Mesodermal cell (in vitro differentiated cells): Measurements from ENCODE around the gene NLGN1.

Source experiments
- H3K27ac ChIP-seq: 2 replicates; pipeline ENCODE4 v1.7.0; 2013; ENCODE audit warnings: mild to moderate bottlenecking, low read depth, low read length, moderate library complexity; ENCODE audit not compliant: severe bottlenecking
- H3K36me3 ChIP-seq: 2 replicates; pipeline ENCODE4 v1.7.1; 2013; ENCODE audit warnings: mild to moderate bottlenecking, low read length, moderate library complexity; ENCODE audit not compliant: control insufficient read depth, insufficient read depth
- H3K4me1 ChIP-seq: one replicate; pipeline ENCODE4 v1.7.1; 2013; ENCODE audit warnings: mild to moderate bottlenecking, low read length; ENCODE audit not compliant: insufficient read depth, control insufficient read depth, poor library complexity, severe bottlenecking
- H3K4me3 ChIP-seq: 2 replicates; pipeline ENCODE4 v1.7.0; 2013; ENCODE audit warnings: low read length, control low read depth, mild to moderate bottlenecking; ENCODE audit not compliant: insufficient read depth, poor library complexity, severe bottlenecking; ENCODE audit errors: extremely low read depth
- H3K9me3 ChIP-seq: 2 replicates; pipeline ENCODE4 v1.7.1; 2013; ENCODE audit warnings: mild to moderate bottlenecking, low read length, moderate library complexity; ENCODE audit not compliant: control insufficient read depth
- WGBS, 2 experiments: methylation state at CpG; one replicate each; pipeline ENCODE4 v1.1.5; 2013; ENCODE audit warnings: missing lambda C conversion rate in 2 of 2; ENCODE audit not compliant: insufficient coverage in 2 of 2; 5-methylcytosine and 5-hydroxymethylcytosine counted together

NLGN1 gene

DNA sequence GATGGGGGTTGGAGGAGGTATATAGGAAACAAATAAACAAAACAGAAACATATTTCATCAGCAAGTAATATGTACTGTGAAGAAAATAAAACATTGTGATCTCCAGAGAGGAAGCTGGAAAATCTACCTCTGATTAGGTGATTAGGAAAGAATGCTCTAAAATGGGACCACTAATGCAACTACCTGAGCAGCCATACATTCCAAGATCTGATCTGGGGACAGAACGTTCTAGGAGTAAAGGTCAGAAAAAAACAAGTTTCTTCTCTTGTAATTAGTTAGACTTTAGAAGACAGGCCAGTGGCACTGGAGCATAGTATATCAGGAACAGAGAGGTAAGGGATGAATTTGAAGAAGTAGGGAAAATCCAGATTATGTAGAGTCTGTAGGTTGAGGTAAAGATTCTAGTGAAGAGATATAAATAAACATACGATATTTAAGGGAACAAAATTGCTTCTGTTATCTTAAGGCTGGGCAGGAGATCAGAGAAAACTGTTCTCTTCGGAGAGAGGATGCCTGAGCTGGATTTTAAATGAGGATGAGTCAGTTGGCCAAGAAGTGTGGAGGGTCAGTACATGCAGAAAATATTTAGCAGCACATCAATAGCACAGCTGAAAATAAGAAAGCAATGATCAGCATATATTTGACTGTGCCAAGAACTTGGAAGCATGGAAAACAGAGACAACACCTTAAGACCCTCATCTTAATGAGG, 429.5 kb downstream of the NLGN1 start:
- 85 to 100% methylated on average over 2 of the region's 3 CpGs for WGBS, 2 experiments
- Histone ChIP-seq H3K27ac (no peak overlapping the region), H3K9me3 (no peaks in the 10 kb centered on the region)

GRCh38 chr3:173838644-173839043, 441.1 kb downstream of the NLGN1 start:
- Histone ChIP-seq H3K27ac (no peak overlapping the region), H3K4me3 (no peak overlapping the region), H3K9me3 (no peaks in the 10 kb centered on the region), H3K4me1 (peaks cover 3% of the 10 kb centered on the region), H3K36me3 (no peaks in the 10 kb centered on the region)
- WGBS, 2 experiments: 75% methylated on average over 3 of the region's 4 CpGs

More for the DNA sequence above, 429.5 kb downstream of the NLGN1 start:
- Histone ChIP-seq H3K36me3 (no peaks in the 10 kb centered on the region), H3K4me1 (peaks cover 14% of the 10 kb centered on the region), H3K4me3 (no peak overlapping the region)

GRCh38 chr3:173839859-173840258, 442.3 kb downstream of the NLGN1 start:
- 50% methylated on average over 2 of the region's 3 CpGs; no CpG with 5 or more reads in 1 of the 2 experiments for WGBS, 2 experiments
- H3K27ac ChIP-seq: no peak overlapping the region
- H3K36me3 ChIP-seq: no peaks in the 10 kb centered on the region
- H3K4me1 ChIP-seq: peaks cover 3% of the 10 kb centered on the region
- H3K9me3 ChIP-seq: no peaks in the 10 kb centered on the region
- H3K4me3 ChIP-seq: no peak overlapping the region

DNA sequence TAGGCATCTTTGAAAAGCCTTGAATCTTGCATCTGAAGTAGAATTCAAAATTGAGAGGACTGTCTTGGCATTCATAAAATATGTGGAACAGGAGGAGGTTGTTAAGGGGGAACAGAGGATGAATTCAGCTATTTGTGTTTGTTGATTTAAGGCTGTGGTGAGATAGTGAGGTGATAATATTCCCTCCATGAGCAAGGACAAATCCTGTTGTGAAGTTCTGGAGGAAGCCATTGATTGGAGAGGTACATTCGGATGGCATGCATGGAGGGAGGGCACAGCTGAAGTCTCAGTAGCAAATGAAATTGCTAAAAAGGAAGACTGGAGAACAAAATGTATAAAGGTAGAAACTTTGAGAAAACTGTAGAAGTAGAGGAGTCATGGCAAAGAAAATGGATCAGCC, 443.8 kb downstream of the NLGN1 start:
- no peak overlapping the region for H3K4me3 ChIP-seq
- no peaks in the 10 kb centered on the region for H3K36me3 ChIP-seq
- WGBS, 2 experiments: 50 to 62% methylated on average over 1 of the region's 1 CpG
- H3K27ac ChIP-seq: no peak overlapping the region
- peaks cover 3% of the 10 kb centered on the region for H3K4me1 ChIP-seq
- no peaks in the 10 kb centered on the region for H3K9me3 ChIP-seq

DNA sequence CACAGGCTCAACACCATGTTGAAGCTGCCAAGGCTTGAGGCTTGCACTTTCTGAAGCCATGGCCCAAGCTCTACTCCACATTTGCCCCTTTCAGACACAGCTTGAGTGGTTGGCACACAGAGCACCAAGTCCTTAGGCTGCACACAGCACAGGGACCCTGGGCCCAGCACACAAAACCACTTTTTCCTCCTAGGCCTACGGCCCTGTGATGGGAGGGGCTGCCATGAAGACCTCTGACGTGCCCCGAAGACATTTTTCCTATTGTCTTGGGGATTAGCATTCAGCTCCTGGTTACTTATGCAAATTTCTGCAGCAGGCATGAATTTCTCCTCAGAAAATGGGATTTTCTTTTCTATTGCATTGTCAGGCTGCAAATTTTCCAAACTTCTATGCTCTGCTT, 445.5 kb downstream of the NLGN1 start:
- 79 to 85% methylated on average over 2 to 3 of the region's 3 CpGs for WGBS, 2 experiments
- H3K9me3 ChIP-seq: no peaks in the 10 kb centered on the region
- peaks cover 3% of the 10 kb centered on the region for H3K4me1 ChIP-seq
- H3K27ac ChIP-seq: no peak overlapping the region
- H3K4me3 ChIP-seq: no peak overlapping the region
- H3K36me3 ChIP-seq: no peaks in the 10 kb centered on the region

DNA sequence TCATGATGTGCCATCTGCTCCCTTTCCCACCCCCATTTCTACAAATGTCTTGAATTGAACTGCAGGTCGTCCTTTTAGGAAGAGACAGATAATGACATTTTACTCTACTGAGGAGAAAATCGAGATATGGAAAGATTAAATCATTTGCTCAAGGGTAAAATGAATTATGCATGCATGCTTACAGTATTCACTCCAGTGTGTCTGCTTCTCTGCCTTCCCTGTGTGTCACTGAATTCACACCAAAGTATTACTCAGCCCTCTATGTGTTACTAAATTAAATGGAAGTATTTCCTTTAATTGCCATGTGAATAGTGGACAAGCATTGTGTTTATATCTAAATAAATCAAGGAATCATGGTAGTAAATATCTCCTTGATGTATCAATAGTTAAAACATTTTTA, 449.0 kb downstream of the NLGN1 start:
- no peak overlapping the region for H3K4me3 ChIP-seq
- H3K9me3 ChIP-seq: no peaks in the 10 kb centered on the region
- H3K4me1 ChIP-seq: no peaks in the 10 kb centered on the region
- H3K36me3 ChIP-seq: no peaks in the 10 kb centered on the region
- H3K27ac ChIP-seq: no peak overlapping the region
- no CpG with 5 or more reads among the region's 2 CpGs for WGBS, 2 experiments

GRCh38 chr3:173849489-173849888, 451.9 kb downstream of the NLGN1 start:
- H3K9me3 ChIP-seq: no peaks in the 10 kb centered on the region
- no peak overlapping the region for H3K27ac ChIP-seq
- no peak overlapping the region for H3K4me3 ChIP-seq
- H3K4me1 ChIP-seq: no peaks in the 10 kb centered on the region
- no CpG with 5 or more reads among the region's 4 CpGs for WGBS, 2 experiments
- H3K36me3 ChIP-seq: no peaks in the 10 kb centered on the region

GRCh38 chr3:173857154-173857553, 459.6 kb downstream of the NLGN1 start:
- no CpG with 5 or more reads among the region's 1 CpG for WGBS, 2 experiments
- no peak overlapping the region for H3K27ac ChIP-seq

GRCh38 chr3:173862701-173863100, 465.2 kb downstream of the NLGN1 start:
- Histone ChIP-seq H3K4me3 (no peak overlapping the region), H3K9me3 (no peaks in the 10 kb centered on the region), H3K36me3 (no peaks in the 10 kb centered on the region), H3K27ac (no peak overlapping the region), H3K4me1 (no peaks in the 10 kb centered on the region)
- no CpG with 5 or more reads among the region's 1 CpG for WGBS, 2 experiments

More at GRCh38 chr3:173857154-173857553, 459.6 kb downstream of the NLGN1 start:
- Histone ChIP-seq H3K9me3 (no peaks in the 10 kb centered on the region), H3K4me3 (no peak overlapping the region), H3K36me3 (no peaks in the 10 kb centered on the region), H3K4me1 (no peaks in the 10 kb centered on the region)

DNA sequence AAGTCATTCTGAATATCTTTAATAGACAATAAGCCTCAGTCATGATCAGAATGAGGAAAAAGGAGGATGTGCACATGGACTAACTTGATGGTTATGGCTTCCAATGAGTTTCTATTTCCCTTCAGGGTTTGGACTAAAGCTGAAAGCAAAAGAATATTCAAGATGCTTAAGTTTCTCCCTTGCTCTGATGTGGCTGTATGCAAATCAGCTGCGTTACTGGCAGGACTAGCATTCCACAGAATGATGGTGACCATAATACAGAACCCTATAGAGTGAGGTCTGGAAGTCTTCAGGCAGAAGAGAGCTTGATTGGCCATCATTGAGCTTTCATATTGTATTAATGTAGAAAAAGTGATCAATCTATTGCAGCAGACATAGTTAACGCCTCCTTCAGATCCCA, 466.0 kb downstream of the NLGN1 start:
- Histone ChIP-seq H3K4me3 (no peak overlapping the region), H3K36me3 (no peaks in the 10 kb centered on the region), H3K4me1 (no peaks in the 10 kb centered on the region), H3K9me3 (no peaks in the 10 kb centered on the region), H3K27ac (no peak overlapping the region)
- WGBS, 2 experiments: 83 to 100% methylated on average over 1 of the region's 2 CpGs

DNA sequence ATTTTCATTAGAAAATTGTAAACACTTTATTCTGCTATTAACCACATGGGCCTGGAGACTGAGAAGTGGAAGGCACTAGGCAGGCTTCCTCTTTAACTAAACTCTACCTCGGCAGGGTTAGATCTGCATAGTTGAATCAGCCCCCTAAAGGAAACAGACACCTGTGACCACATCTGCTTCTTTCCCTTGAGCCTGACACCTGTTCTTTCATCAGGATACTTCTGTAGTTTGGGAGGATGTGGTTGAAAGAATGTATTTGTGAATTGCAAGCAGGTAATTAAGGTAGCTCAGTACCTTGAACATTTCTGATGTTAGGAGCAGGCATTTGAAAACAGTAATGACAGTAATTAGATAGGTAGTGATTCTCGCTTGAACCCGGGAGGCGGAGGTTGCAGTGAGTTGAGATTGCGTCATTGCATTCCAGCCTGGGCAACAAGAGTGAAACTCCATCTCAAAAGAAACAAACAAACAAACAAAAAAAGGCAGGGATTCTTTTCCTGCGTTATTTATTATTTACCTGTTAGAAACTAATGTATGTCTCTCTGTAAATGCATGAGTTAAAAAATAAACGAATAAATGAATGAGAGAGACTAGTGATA, 468.5 kb downstream of the NLGN1 start:
- Histone ChIP-seq H3K4me1 (no peaks in the 10 kb centered on the region), H3K4me3 (no peak overlapping the region), H3K27ac (no peak overlapping the region), H3K9me3 (no peaks in the 10 kb centered on the region), H3K36me3 (no peaks in the 10 kb centered on the region)
- WGBS, 2 experiments: 73% methylated on average over 2 of the region's 7 CpGs; no CpG with 5 or more reads in 1 of the 2 experiments
